ENCODE measurements around the gene TPRKB.

DNA sequence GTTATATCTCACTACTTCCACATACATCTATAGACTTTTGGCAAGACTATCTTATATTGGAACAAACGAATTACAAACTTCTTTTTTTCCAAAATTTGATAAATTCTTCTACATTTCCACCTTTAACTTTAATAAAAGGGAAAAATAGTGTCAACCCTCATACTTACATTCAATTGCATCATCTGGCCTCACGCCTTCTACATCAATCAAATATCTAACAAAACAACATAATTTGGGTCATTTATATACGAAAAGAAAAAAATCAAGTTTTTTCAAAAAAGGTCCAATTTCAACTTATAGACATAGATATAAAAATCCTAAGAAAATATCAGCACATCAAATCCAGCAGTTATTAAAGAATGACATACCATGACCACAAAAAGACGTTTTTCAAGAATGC lies 29.8 kb upstream of the TPRKB start:
- TF ChIP-seq, protein P1, sequence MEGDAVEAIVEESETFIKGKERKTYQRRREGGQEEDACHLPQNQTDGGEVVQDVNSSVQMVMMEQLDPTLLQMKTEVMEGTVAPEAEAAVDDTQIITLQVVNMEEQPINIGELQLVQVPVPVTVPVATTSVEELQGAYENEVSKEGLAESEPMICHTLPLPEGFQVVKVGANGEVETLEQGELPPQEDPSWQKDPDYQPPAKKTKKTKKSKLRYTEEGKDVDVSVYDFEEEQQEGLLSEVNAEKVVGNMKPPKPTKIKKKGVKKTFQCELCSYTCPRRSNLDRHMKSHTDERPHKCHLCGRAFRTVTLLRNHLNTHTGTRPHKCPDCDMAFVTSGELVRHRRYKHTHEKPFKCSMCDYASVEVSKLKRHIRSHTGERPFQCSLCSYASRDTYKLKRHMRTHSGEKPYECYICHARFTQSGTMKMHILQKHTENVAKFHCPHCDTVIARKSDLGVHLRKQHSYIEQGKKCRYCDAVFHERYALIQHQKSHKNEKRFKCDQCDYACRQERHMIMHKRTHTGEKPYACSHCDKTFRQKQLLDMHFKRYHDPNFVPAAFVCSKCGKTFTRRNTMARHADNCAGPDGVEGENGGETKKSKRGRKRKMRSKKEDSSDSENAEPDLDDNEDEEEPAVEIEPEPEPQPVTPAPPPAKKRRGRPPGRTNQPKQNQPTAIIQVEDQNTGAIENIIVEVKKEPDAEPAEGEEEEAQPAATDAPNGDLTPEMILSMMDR (IDR thresholded peaks at IDR 0.05; ENCODE audit: low read depth, low read length, poor library complexity, severe bottlenecking): no peak
- TF ChIP-seq EZH2phosphoT487 (IDR thresholded peaks at IDR 0.05; ENCODE audit: borderline replicate concordance, low read length): no peak

Data from DOHH2 (cell line).